HEK293 (cell line): ENCODE results near the gene RCN2.

Experiments used
- CTCF ChIA-PET: fragments of 350-600 bp; formaldehyde crosslinking; extraction: SDS; loops from one replicate; lab custom pipeline; 2021; ENCODE audit warnings: antibody characterized with exemption; lab: Yijun Ruan, JAX
- POLR2A ChIA-PET: fragments of 300-600 bp; formaldehyde crosslinking; extraction: SDS; loops from one replicate; lab custom pipeline; 2020; ENCODE audit warnings: antibody characterized with exemption, inconsistent platforms; lab: Yijun Ruan, JAX
- H3K27ac ChIP-seq: fragments of 200-500 bp; sonication (Bioruptor generic); 2 replicates; pipeline ENCODE4 v1.5.1; 2014; ENCODE audit warnings: low read depth, low read length, control low read depth, inconsistent platforms; ENCODE audit errors: extremely low read depth
- H3K36me3 ChIP-seq, 2 experiments: fragments of 200-500 bp in 1 of 2; sonication (Bioruptor generic) in 1 of 2; 1 replicate in 1 of 2; 2 replicates in 1 of 2; pipeline ENCODE4 v1.5.1; 2014 to 2017; ENCODE audit warnings: inconsistent platforms in 2 of 2, low read length in 2 of 2; ENCODE audit not compliant: control insufficient read depth in 2 of 2, insufficient read depth in 1 of 2
- H3K4me1 ChIP-seq: fragments of 200-500 bp; sonication (Bioruptor generic); 2 replicates; pipeline ENCODE4 v1.5.1; 2014; ENCODE audit warnings: mild to moderate bottlenecking, low read length, inconsistent platforms; ENCODE audit not compliant: control insufficient read depth, insufficient read depth
- H3K4me3 ChIP-seq: 2 replicates; pipeline ENCODE4 v1.5.1; 2011; ENCODE audit warnings: low read depth, mild to moderate bottlenecking, control low read depth, low read length, moderate library complexity
- H3K9me3 ChIP-seq: fragments of 200-500 bp; sonication (Bioruptor generic); 2 replicates; pipeline ENCODE4 v1.5.1; 2014; ENCODE audit warnings: low read depth, low read length, inconsistent platforms; ENCODE audit not compliant: control insufficient read depth, insufficient read depth
- BCL11A ChIP-seq: fragments of 450-650 bp; formaldehyde crosslinking; IDR thresholded peaks from 2 replicates; pipeline ENCODE4 v1.5.1; 2016; ENCODE audit warnings: low read depth, missing biosample characterization, missing genetic modification characterization
- FEZF1 ChIP-seq: fragments of 450-650 bp; formaldehyde crosslinking; IDR thresholded peaks from 2 replicates; pipeline ENCODE4 v1.5.1; 2016; ENCODE audit warnings: missing biosample characterization, missing genetic modification characterization
- GLI4 ChIP-seq: fragments of 450-650 bp; formaldehyde crosslinking; IDR thresholded peaks from 2 replicates; pipeline ENCODE4 v1.5.1; 2016; ENCODE audit warnings: missing biosample characterization, missing genetic modification characterization
- GLIS2 ChIP-seq: fragments of 450-650 bp; formaldehyde crosslinking; IDR thresholded peaks from 2 replicates; pipeline ENCODE4 v1.5.1; 2016; ENCODE audit warnings: missing biosample characterization, missing genetic modification characterization
- KLF16 ChIP-seq: fragments of 450-650 bp; formaldehyde crosslinking; IDR thresholded peaks from 2 replicates; pipeline ENCODE4 v1.5.1; 2017; ENCODE audit warnings: missing biosample characterization, missing genetic modification characterization
- KLF9 ChIP-seq: fragments of 450-650 bp; formaldehyde crosslinking; IDR thresholded peaks from 2 replicates; pipeline ENCODE4 v1.5.1; 2016; ENCODE audit warnings: missing biosample characterization, missing genetic modification characterization, low read depth
- MYNN ChIP-seq: fragments of 450-650 bp; formaldehyde crosslinking; IDR thresholded peaks from 2 replicates; pipeline ENCODE4 v1.5.1; 2016; ENCODE audit warnings: missing biosample characterization, missing genetic modification characterization, borderline replicate concordance
- RBAK ChIP-seq: fragments of 450-650 bp; formaldehyde crosslinking; IDR thresholded peaks from 2 replicates; pipeline ENCODE4 v1.5.1; 2016; ENCODE audit warnings: missing biosample characterization, missing genetic modification characterization
- SCRT1 ChIP-seq: fragments of 450-650 bp; formaldehyde crosslinking; IDR thresholded peaks from 2 replicates; pipeline ENCODE4 v1.5.1; 2016; ENCODE audit warnings: missing biosample characterization, missing genetic modification characterization, borderline replicate concordance
- TCF7L2 ChIP-seq: IDR thresholded peaks from 2 replicates; pipeline ENCODE4 v1.6.1; 2011; ENCODE audit warnings: low read depth, mild to moderate bottlenecking, inconsistent platforms, low read length, moderate library complexity, borderline replicate concordance
- ZBTB17 ChIP-seq: fragments of 450-650 bp; formaldehyde crosslinking; IDR thresholded peaks from 2 replicates; pipeline ENCODE4 v1.5.1; 2016; ENCODE audit warnings: missing biosample characterization, missing genetic modification characterization
- ZBTB20 ChIP-seq: fragments of 450-650 bp; formaldehyde crosslinking; IDR thresholded peaks from 2 replicates; pipeline ENCODE4 v1.5.1; 2016; ENCODE audit warnings: missing biosample characterization, missing genetic modification characterization
- ZFP3 ChIP-seq: fragments of 450-650 bp; formaldehyde crosslinking; IDR thresholded peaks from 2 replicates; pipeline ENCODE4 v1.5.1; 2016; ENCODE audit warnings: low read depth, missing biosample characterization, missing genetic modification characterization
- ZNF10 ChIP-seq: fragments of 450-650 bp; formaldehyde crosslinking; IDR thresholded peaks from 2 replicates; pipeline ENCODE4 v1.5.1; 2017; ENCODE audit warnings: missing biosample characterization, missing genetic modification characterization
- ZNF155 ChIP-seq: fragments of 450-650 bp; formaldehyde crosslinking; IDR thresholded peaks from 2 replicates; pipeline ENCODE4 v1.5.1; 2016; ENCODE audit warnings: missing biosample characterization, missing genetic modification characterization
- ZNF221 ChIP-seq: fragments of 450-650 bp; formaldehyde crosslinking; IDR thresholded peaks from 2 replicates; pipeline ENCODE4 v1.5.1; 2017; ENCODE audit warnings: missing biosample characterization, missing genetic modification characterization, borderline replicate concordance
- ZNF223 ChIP-seq: fragments of 450-650 bp; formaldehyde crosslinking; IDR thresholded peaks from 2 replicates; pipeline ENCODE4 v1.5.1; 2016; ENCODE audit warnings: missing biosample characterization, missing genetic modification characterization
- ZNF37A ChIP-seq: fragments of 450-650 bp; IDR thresholded peaks from 2 replicates; pipeline ENCODE4 v1.5.1; 2018; ENCODE audit warnings: missing biosample characterization, missing genetic modification characterization
- ZNF544 ChIP-seq: fragments of 450-650 bp; formaldehyde crosslinking; IDR thresholded peaks from 2 replicates; pipeline ENCODE4 v1.5.0; 2017; ENCODE audit warnings: missing biosample characterization, missing genetic modification characterization
- ZNF558 ChIP-seq: fragments of 450-650 bp; formaldehyde crosslinking; IDR thresholded peaks from 2 replicates; pipeline ENCODE4 v1.5.1; 2016; ENCODE audit warnings: missing biosample characterization, missing genetic modification characterization
- ZNF571 ChIP-seq: fragments of 450-650 bp; formaldehyde crosslinking; IDR thresholded peaks from 2 replicates; pipeline ENCODE4 v1.5.0; 2017; ENCODE audit warnings: missing biosample characterization, missing genetic modification characterization
- ZNF610 ChIP-seq: fragments of 450-650 bp; formaldehyde crosslinking; IDR thresholded peaks from 2 replicates; pipeline ENCODE4 v1.5.1; 2016; ENCODE audit warnings: missing biosample characterization, missing genetic modification characterization, borderline replicate concordance
- ZNF626 ChIP-seq: fragments of 450-650 bp; sonication (Bioruptor Pico); formaldehyde crosslinking; IDR thresholded peaks from 2 replicates; pipeline ENCODE4 v1.5.1; 2018; ENCODE audit warnings: missing biosample characterization, missing genetic modification characterization, inconsistent platforms
- ZNF629 ChIP-seq: fragments of 450-650 bp; formaldehyde crosslinking; IDR thresholded peaks from 2 replicates; pipeline ENCODE4 v1.5.1; 2017; ENCODE audit warnings: missing biosample characterization, missing genetic modification characterization
- ZNF660 ChIP-seq: fragments of 450-650 bp; IDR thresholded peaks from 2 replicates; pipeline ENCODE4 v1.5.1; 2018; ENCODE audit warnings: missing biosample characterization, mild to moderate bottlenecking, missing genetic modification characterization
- ZNF768 ChIP-seq: fragments of 450-650 bp; formaldehyde crosslinking; IDR thresholded peaks from 2 replicates; pipeline ENCODE4 v1.5.1; 2018; ENCODE audit warnings: missing biosample characterization, mild to moderate bottlenecking, missing genetic modification characterization
- ZNF777 ChIP-seq: fragments of 450-650 bp; formaldehyde crosslinking; IDR thresholded peaks from 2 replicates; pipeline ENCODE4 v1.5.1; 2017; ENCODE audit warnings: missing biosample characterization, missing genetic modification characterization, borderline replicate concordance
- ZNF843 ChIP-seq: fragments of 450-650 bp; formaldehyde crosslinking; IDR thresholded peaks from 2 replicates; pipeline ENCODE4 v1.5.1; 2016; ENCODE audit warnings: missing biosample characterization, missing genetic modification characterization
- ZSCAN16 ChIP-seq: fragments of 450-650 bp; formaldehyde crosslinking; IDR thresholded peaks from 2 replicates; pipeline ENCODE4 v1.5.1; 2016; ENCODE audit warnings: missing biosample characterization, missing genetic modification characterization
- TF ChIP-seq, protein P1 (sequence below): fragments of 450-650 bp; formaldehyde crosslinking; IDR thresholded peaks from 2 replicates; pipeline ENCODE4 v1.5.1; 2016; ENCODE audit warnings: missing biosample characterization, missing genetic modification characterization
- TF ChIP-seq, protein P2 (sequence below): fragments of 450-650 bp; formaldehyde crosslinking; IDR thresholded peaks from 2 replicates; pipeline ENCODE4 v1.5.1; 2017; ENCODE audit warnings: missing biosample characterization, missing genetic modification characterization

RCN2 gene

DNA sequence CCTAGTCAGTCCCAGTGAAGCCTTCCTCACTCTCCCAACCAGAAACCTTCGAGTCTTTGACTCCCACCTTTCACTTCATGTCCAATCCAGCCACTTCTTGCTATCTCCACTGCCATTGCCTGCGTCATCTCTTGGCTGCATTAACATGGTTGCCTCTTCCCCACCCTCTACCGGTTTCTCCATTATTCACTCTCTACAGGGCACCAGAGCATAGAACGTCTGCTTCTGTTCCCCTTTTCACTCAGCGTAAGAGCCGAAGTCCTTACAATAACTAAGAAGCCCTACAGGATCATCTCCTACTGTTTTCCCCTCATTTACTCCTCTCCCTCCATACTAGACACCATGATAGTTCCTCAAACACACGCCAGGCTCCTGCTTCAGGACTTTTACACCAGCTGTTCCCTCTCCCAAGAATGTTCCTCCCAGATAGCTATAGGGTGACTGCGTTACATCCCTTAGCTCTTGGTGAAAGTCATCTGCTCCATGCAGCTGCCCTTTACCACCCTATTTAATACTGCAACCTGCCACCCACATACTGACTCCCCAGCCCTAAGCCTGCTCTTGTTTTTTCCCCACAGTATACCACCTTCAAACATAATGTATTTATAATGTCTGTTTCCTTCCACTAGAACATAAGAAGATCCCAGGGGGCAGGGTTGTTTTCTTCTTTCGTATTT is 30.9 kb downstream of the RCN2 start:
- TF ChIP-seq ZFP3 (tag by site-specific recombination) (no peak), ZNF544 (tag by site-specific recombination) (no peak), RBAK (tag by site-specific recombination) (no peak), ZBTB20 (tag by site-specific recombination) (no peak), ZSCAN16 (tag by site-specific recombination) (no peak), ZNF37A (tag by site-specific recombination) (no peak)
- Histone ChIP-seq H3K27ac (no peak overlapping the region), H3K4me3 (no peak overlapping the region), H3K9me3 (no peaks in the 10 kb centered on the region), H3K36me3 (no peaks in the 10 kb centered on the region), H3K4me1 (peaks cover 8% of the 10 kb centered on the region)
- ChIA-PET CTCF (interaction anchor here (0.9 to 3.7 kb wide), 3 partner anchors 11 to 60 kb away, joined by 3 to 20 read pairs (median 5); no protein-coding TSS in a partner anchor), POLR2A (no interaction called here)

- POLR2A ChIA-PET, result no interaction called here
- no peak for TF ChIP-seq ZFP3 (tag by site-specific recombination)
- TF ChIP-seq ZNF571 (tag by site-specific recombination), result no peak
- TF ChIP-seq BCL11A, result no peak
- TF ChIP-seq FEZF1, result no peak
- no peak for TF ChIP-seq ZNF768 (tag by site-specific recombination)
- TF ChIP-seq, protein P1, sequence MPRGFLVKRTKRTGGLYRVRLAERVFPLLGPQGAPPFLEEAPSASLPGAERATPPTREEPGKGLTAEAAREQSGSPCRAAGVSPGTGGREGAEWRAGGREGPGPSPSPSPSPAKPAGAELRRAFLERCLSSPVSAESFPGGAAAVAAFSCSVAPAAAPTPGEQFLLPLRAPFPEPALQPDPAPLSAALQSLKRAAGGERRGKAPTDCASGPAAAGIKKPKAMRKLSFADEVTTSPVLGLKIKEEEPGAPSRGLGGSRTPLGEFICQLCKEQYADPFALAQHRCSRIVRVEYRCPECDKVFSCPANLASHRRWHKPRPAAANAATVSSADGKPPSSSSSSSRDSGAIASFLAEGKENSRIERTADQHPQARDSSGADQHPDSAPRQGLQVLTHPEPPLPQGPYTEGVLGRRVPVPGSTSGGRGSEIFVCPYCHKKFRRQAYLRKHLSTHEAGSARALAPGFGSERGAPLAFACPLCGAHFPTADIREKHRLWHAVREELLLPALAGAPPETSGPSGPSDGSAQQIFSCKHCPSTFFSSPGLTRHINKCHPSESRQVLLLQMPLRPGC, result no peak
- TF ChIP-seq KLF16 (tag by site-specific recombination), result no peak
- TF ChIP-seq ZBTB17 (tag by site-specific recombination), result peak; percentile 22; the same call in 1 of the 2 replicates
- 0 out of 2 replicates have a peak, but pooled peaks have one; percentile 29 for TF ChIP-seq ZBTB20 (tag by site-specific recombination)
- no peak for TF ChIP-seq ZNF221
- no peak for TF ChIP-seq ZNF777 (tag by site-specific recombination)
- TF ChIP-seq GLI4 (tag by site-specific recombination), result no peak
- no peak for TF ChIP-seq MYNN (tag by site-specific recombination)
- TF ChIP-seq ZNF223 (tag by site-specific recombination), result no peak
- no peak for TF ChIP-seq ZNF626 (tag by site-specific recombination)
- Histone ChIP-seq H3K27ac (no peak overlapping the region), H3K4me3 (no peak overlapping the region), H3K36me3 (no peaks in the 10 kb centered on the region), H3K4me1 (peaks cover 8% of the 10 kb centered on the region), H3K9me3 (no peaks in the 10 kb centered on the region)
- CTCF ChIA-PET, result interaction anchor here (0.6 to 3.7 kb wide), 7 partner anchors 10 to 1269 kb away, joined by 3 to 20 read pairs (median 3); no protein-coding TSS in a partner anchor
These were observed 32.0 kb downstream of the RCN2 start for GRCh38 chr15:76963596-76963995.

- Histone ChIP-seq H3K27ac (no peak overlapping the region), H3K4me3 (no peak overlapping the region)
- POLR2A ChIA-PET, result no interaction called here
- no peak for TF ChIP-seq ZNF558 (tag by site-specific recombination)
- TF ChIP-seq TCF7L2, result no peak
- TF ChIP-seq ZSCAN16 (tag by site-specific recombination), result no peak
- TF ChIP-seq ZNF843, result no peak
- TF ChIP-seq ZNF155 (tag by site-specific recombination), result no peak
- TF ChIP-seq KLF9, result no peak
- 0 out of 2 replicates have a peak, but pooled peaks have one; percentile 51 for TF ChIP-seq ZNF660 (tag by site-specific recombination)
- TF ChIP-seq ZNF629 (tag by site-specific recombination), result peak; percentile 65
- TF ChIP-seq SCRT1, result no peak
- TF ChIP-seq, protein P2, sequence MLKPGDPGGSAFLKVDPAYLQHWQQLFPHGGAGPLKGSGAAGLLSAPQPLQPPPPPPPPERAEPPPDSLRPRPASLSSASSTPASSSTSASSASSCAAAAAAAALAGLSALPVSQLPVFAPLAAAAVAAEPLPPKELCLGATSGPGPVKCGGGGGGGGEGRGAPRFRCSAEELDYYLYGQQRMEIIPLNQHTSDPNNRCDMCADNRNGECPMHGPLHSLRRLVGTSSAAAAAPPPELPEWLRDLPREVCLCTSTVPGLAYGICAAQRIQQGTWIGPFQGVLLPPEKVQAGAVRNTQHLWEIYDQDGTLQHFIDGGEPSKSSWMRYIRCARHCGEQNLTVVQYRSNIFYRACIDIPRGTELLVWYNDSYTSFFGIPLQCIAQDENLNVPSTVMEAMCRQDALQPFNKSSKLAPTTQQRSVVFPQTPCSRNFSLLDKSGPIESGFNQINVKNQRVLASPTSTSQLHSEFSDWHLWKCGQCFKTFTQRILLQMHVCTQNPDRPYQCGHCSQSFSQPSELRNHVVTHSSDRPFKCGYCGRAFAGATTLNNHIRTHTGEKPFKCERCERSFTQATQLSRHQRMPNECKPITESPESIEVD (tag by site-specific recombination), result peak; percentile 52; the same call in 1 of the 2 replicates
- no peak for TF ChIP-seq ZNF610 (tag by site-specific recombination)
- no peak for TF ChIP-seq GLIS2
- TF ChIP-seq ZBTB20 (tag by site-specific recombination), result 0 out of 2 replicates have a peak, but pooled peaks have one; percentile 2
- no peak for TF ChIP-seq ZNF571 (tag by site-specific recombination)
- TF ChIP-seq ZNF10, result peak; percentile 86
These were observed 32.6 kb downstream of the RCN2 start for GRCh38 chr15:76964157-76964556.

More at GRCh38 chr15:76964157-76964556, 32.6 kb downstream of the RCN2 start:
- Histone ChIP-seq H3K9me3 (no peaks in the 10 kb centered on the region), H3K36me3 (no peaks in the 10 kb centered on the region), H3K4me1 (peaks cover 8% of the 10 kb centered on the region)
- CTCF ChIA-PET, result interaction anchor here (1.0 to 3.7 kb wide), 3 partner anchors 10 to 579 kb away, joined by 3 to 20 read pairs (median 3); no protein-coding TSS in a partner anchor
